ENCODE results near the gene BAAT. TPM values are rescaled to one million over a fixed set of nuclear protein-coding genes. Genes with fewer than 3 reads are reported as not detected.

The BAAT gene
- total and polyA plus RNA-seq, 9 of the 15 experiments (the other 6 are each of a cell fraction or from before 2014, with no cell fraction given) = 0.17 to 0.76 (median 0.32) TPM

GRCh38 chr9:101398068-101398929 is 13.5 kb upstream of the BAAT start, which contains the start of the genes MRPL50 and ZNF189 (continued):
- TF ChIP-seq ATF6 (CRISPR knock-in tag; IDR thresholded peaks at IDR 0.05) (no peak), ATF4 (CRISPR knock-in tag; IDR thresholded peaks at IDR 0.05) (no peak), ZNF408 (CRISPR knock-in tag; IDR thresholded peaks at IDR 0.05; ENCODE audit: low read depth) (no peak), ZNF717 (CRISPR knock-in tag; IDR thresholded peaks at IDR 0.05) (no peak), POLR3G (IDR thresholded peaks at IDR 0.05; ENCODE audit: extremely low read depth, insufficient read length, insufficient replicate concordance) (no peak), ZNF134 (CRISPR knock-in tag; conservative IDR thresholded peaks at IDR 0.05) (no peak), ZNF184 (CRISPR knock-in tag; IDR thresholded peaks at IDR 0.05) (no peak), GTF2B (IDR thresholded peaks at IDR 0.05; ENCODE audit: extremely low read depth, insufficient read length) (no peak), E2F1 (CRISPR knock-in tag; IDR thresholded peaks at IDR 0.05) (no peak), ZNF551 (CRISPR knock-in tag; IDR thresholded peaks at IDR 0.05) (no peak), ZNF766 (CRISPR knock-in tag; conservative IDR thresholded peaks at IDR 0.05) (no peak), NEUROD1 (IDR thresholded peaks at IDR 0.05; ENCODE audit: borderline replicate concordance, low read depth, low read length, partially characterized antibody) (peak; percentile 66), SMARCA5 (IDR thresholded peaks at IDR 0.05) (no peak), ZNF76 (CRISPR knock-in tag; IDR thresholded peaks at IDR 0.05; ENCODE audit: borderline replicate concordance) (no peak), ZNF174 (CRISPR knock-in tag; IDR thresholded peaks at IDR 0.05) (no peak), DPF2 (IDR thresholded peaks at IDR 0.05) (no peak), ZNF518B (CRISPR knock-in tag; IDR thresholded peaks at IDR 0.05) (no peak), SP1 (CRISPR knock-in tag; IDR thresholded peaks at IDR 0.05) (peak; percentile 58; the same call in 1 of the 2 replicates)

Data from K562 (cell line).